B cell (primary cell): ENCODE data around the gene ZNF408. TPM values are rescaled to one million over a fixed set of nuclear protein-coding genes. Genes with fewer than 3 reads are reported as not detected.

Experiments used
- ATAC-seq: fragments of 200-7000 bp; cut with Tn5 transposase; one replicate; pipeline ENCODE4 v1.10.0; 2021; ENCODE audit warnings: low read depth, mild to moderate bottlenecking, moderate number of reproducible peaks, moderate library complexity
- CTCF ChIA-PET: fragments of 350-600 bp; sonication (Branson Sonifier 250); formaldehyde crosslinking; loops from one replicate; lab custom pipeline; 2021; ENCODE audit warnings: antibody characterized with exemption, inconsistent platforms; lab: Charles Lee
- POLR2A ChIA-PET: fragments of 350-600 bp; sonication (Branson Sonifier 250); formaldehyde crosslinking; loops from one replicate; lab custom pipeline; 2021; ENCODE audit warnings: antibody characterized with exemption; lab: Charles Lee
- DNase-seq: peaks from one replicate; pipeline ENCODE4 v3.0.0; 2013
- H2AFZ ChIP-seq: 2 replicates; pipeline ENCODE4 v1.6.1; 2012; ENCODE audit warnings: mild to moderate bottlenecking, low read depth, low read length; ENCODE audit not compliant: insufficient read depth, poor library complexity, severe bottlenecking
- H3K27ac ChIP-seq, 2 donors: 1 replicate in 1 of 2; 2 replicates in 1 of 2; pipeline ENCODE4 v1.5.1; 2012 to 2013; ENCODE audit warnings: low read length in 2 of 2, mild to moderate bottlenecking in 2 of 2, moderate library complexity in 1 of 2
- H3K27me3 ChIP-seq, 4 experiments: fragments of 200-600 bp in 1 of 4; sonication (generic) in 1 of 4; replicated peaks in 1 of 4; 1 replicate in 2 of 4; 2 replicates in 2 of 4; pipeline versions ENCODE4 v1.6.1 to v1.7.0; 2013 to 2016; ENCODE audit warnings: low read length in 3 of 4, mild to moderate bottlenecking in 2 of 4, mixed read lengths in 1 of 4, moderate library complexity in 1 of 4; ENCODE audit not compliant: insufficient read depth in 4 of 4, control insufficient read depth in 3 of 4; ENCODE audit errors: control extremely low read depth in 1 of 4
- H3K36me3 ChIP-seq, 2 experiments: replicated peaks in 1 of 2; 1 replicate in 1 of 2; 2 replicates in 1 of 2; pipeline versions ENCODE4 v1.6.1 to v1.7.1; 2013; ENCODE audit warnings: low read length in 1 of 2; ENCODE audit not compliant: insufficient read depth in 2 of 2, control insufficient read depth in 1 of 2; ENCODE audit errors: control extremely low read depth in 1 of 2, extremely low read depth in 1 of 2
- H3K4me1 ChIP-seq, 2 donors: fragments of 200-600 bp in 1 of 2; sonication (generic) in 1 of 2; 1 replicate in 1 of 2; 2 replicates in 1 of 2; pipeline versions ENCODE4 v1.5.1 to v1.6.1; 2013 to 2017; ENCODE audit warnings: low read length in 2 of 2; ENCODE audit not compliant: control insufficient read depth in 2 of 2, insufficient read depth in 2 of 2
- H3K4me2 ChIP-seq: replicated peaks from 2 replicates; pipeline ENCODE3; 2012; ENCODE audit warnings: mild to moderate bottlenecking, low read depth, low read length; ENCODE audit not compliant: poor library complexity, severe bottlenecking
- H3K4me3 ChIP-seq, 5 experiments: fragments of 200-600 bp in 1 of 5; sonication (generic) in 1 of 5; 1 replicate in 3 of 5; 2 replicates in 2 of 5; pipeline versions ENCODE4 v1.5.1 to v1.7.0; 2011 to 2016; ENCODE audit warnings: low read length in 4 of 5, mild to moderate bottlenecking in 4 of 5, low read depth in 2 of 5, control low read depth in 1 of 5, moderate library complexity in 1 of 5; ENCODE audit not compliant: insufficient read depth in 1 of 5; ENCODE audit errors: control extremely low read depth in 1 of 5, extremely low read depth in 1 of 5
- H3K79me2 ChIP-seq: fragments of 200-600 bp; sonication (generic); one replicate; pipeline ENCODE4 v1.6.0; 2016; ENCODE audit warnings: low read length; ENCODE audit not compliant: control insufficient read depth, insufficient read depth
- H3K9ac ChIP-seq: fragments of 200-600 bp; sonication (generic); 2 replicates; pipeline ENCODE4 v1.6.1; 2017; ENCODE audit warnings: mild to moderate bottlenecking, low read length, moderate library complexity
- H3K9me3 ChIP-seq, 3 donors: one replicate each; pipeline versions ENCODE4 v1.6.1 to v1.7.1; 2013; ENCODE audit warnings: low read length in 2 of 3; ENCODE audit not compliant: control insufficient read depth in 2 of 3, insufficient read depth in 1 of 3; ENCODE audit errors: control extremely low read depth in 1 of 3
- H4K20me1 ChIP-seq: 2 replicates; pipeline ENCODE4 v1.6.0; 2012; ENCODE audit warnings: mild to moderate bottlenecking, low read length; ENCODE audit not compliant: insufficient read depth, control insufficient read depth, poor library complexity, severe bottlenecking
- H3K27ac Mint-ChIP-seq: one replicate; pipeline ENCODE4 v1.8.0; 2021; ENCODE audit warnings: mixed read lengths
- H3K27me3 Mint-ChIP-seq: one replicate; pipeline ENCODE4 v1.8.0; 2021; ENCODE audit warnings: mixed read lengths
- H3K4me1 Mint-ChIP-seq: one replicate; pipeline ENCODE4 v1.8.0; 2021; ENCODE audit warnings: mixed read lengths
- H3K4me3 Mint-ChIP-seq: one replicate; pipeline ENCODE4 v1.8.0; 2021; ENCODE audit warnings: mixed read lengths
- H3K9me3 Mint-ChIP-seq: one replicate; pipeline ENCODE4 v1.8.0; 2022; ENCODE audit warnings: mixed read lengths; ENCODE audit not compliant: insufficient read depth
- CTCF ChIP-seq: fragments of 200-600 bp; IDR thresholded peaks from one replicate; pipeline ENCODE4 v1.8.0; 2022; ENCODE audit warnings: antibody characterized with exemption, mild to moderate bottlenecking
- EZH2 ChIP-seq: IDR thresholded peaks from 2 replicates; pipeline ENCODE4 v1.6.1; 2012; ENCODE audit warnings: borderline replicate concordance, low read depth, mild to moderate bottlenecking, moderate library complexity, low read length; ENCODE audit not compliant: insufficient read depth, poor library complexity, severe bottlenecking
- intact Hi-C: fragments of 100-400 bp; cut with micrococcal nuclease; formaldehyde crosslinking; loops from one replicate; pipeline ENCODE4 v1.10.0; 2022
- polyA plus RNA-seq: library from polyadenylated mRNA; depleted of rRNA; stranded (reverse); fragments of >200 nt; gene quantifications from 2 replicates; pipeline ENCODE4 v1.2.3, GENCODE V29; 2012
- total RNA-seq, 2 donors: library from RNA; stranded (reverse); fragments of 120-200 nt in 1 of 2; gene quantifications; 1 replicate in 1 of 2; 2 replicates in 1 of 2; pipeline versions ENCODE4 v1.2.3 to v1.2.4, GENCODE V29; 2013 to 2022

Gene ZNF408
- total and polyA plus RNA-seq, 2 donors (not counting 1 experiment from before 2014, with no cell fraction given): 8.3 to 22.3 TPM

GRCh38 chr11:46661836-46662235, 39.0 kb upstream of the ZNF408 start:
- Histone ChIP-seq H3K9me3 (no peaks in the 10 kb centered on the region), H3K36me3 (peaks cover 10 to 84% of the 10 kb centered on the region in 2 experiments), H3K9ac (no peak overlapping the region), H3K27me3 (no peaks in the 10 kb centered on the region), H3K4me2 (no peak overlapping the region), H3K27ac (no peak overlapping the region), H4K20me1 (no peaks in the 10 kb centered on the region), H2AFZ (no peak overlapping the region), H3K4me3 (no peak overlapping the region), H3K4me1 (no peaks in the 10 kb centered on the region), H3K79me2 (no peaks in the 10 kb centered on the region)
- ChIA-PET POLR2A (no interaction called here), CTCF (no interaction called here)
- Mint-ChIP-seq H3K27ac (no peak overlapping the region), H3K9me3 (no peaks in the 10 kb centered on the region), H3K4me1 (no peaks in the 10 kb centered on the region), H3K4me3 (no peak overlapping the region), H3K27me3 (no peaks in the 10 kb centered on the region)
- intact Hi-C loops: no loop called here
- ATAC-seq: no peak
- TF ChIP-seq CTCF (no peak), EZH2 (no peak)
- DNase-seq: no peak

GRCh38 chr11:46662366-46662765, 38.5 kb upstream of the ZNF408 start:
- H3K4me3 ChIP-seq: no peak overlapping the region
- H3K4me1 Mint-ChIP-seq: no peaks in the 10 kb centered on the region
- no peak overlapping the region for H3K9ac ChIP-seq
- ATAC-seq: no peak
- H2AFZ ChIP-seq: no peak overlapping the region
- TF ChIP-seq CTCF (no peak), EZH2 (no peak)
- H3K27me3 Mint-ChIP-seq: no peaks in the 10 kb centered on the region
- no peaks in the 10 kb centered on the region for H3K4me1 ChIP-seq
- no peak overlapping the region for H3K27ac ChIP-seq
- no peaks in the 10 kb centered on the region for H3K79me2 ChIP-seq
- CTCF ChIA-PET: no interaction called here
- H3K4me3 Mint-ChIP-seq: no peak overlapping the region
- no peak for DNase-seq
- no peak overlapping the region for H3K4me2 ChIP-seq
- intact Hi-C loops: no loop called here
- H3K9me3 ChIP-seq: no peaks in the 10 kb centered on the region
- no peaks in the 10 kb centered on the region for H4K20me1 ChIP-seq
- H3K27ac Mint-ChIP-seq: no peak overlapping the region
- H3K36me3 ChIP-seq: peaks cover 9 to 84% of the 10 kb centered on the region in 2 experiments
- no peaks in the 10 kb centered on the region for H3K9me3 Mint-ChIP-seq
- POLR2A ChIA-PET: no interaction called here
- H3K27me3 ChIP-seq: no peaks in the 10 kb centered on the region
